GM23338 (cell line): ENCODE results near the gene GABARAP. TPM values are rescaled to one million over a fixed set of nuclear protein-coding genes. Genes with fewer than 3 reads are reported as not detected.

Experiments used
- ATAC-seq: fragments of 200-7000 bp; cut with Tn5 transposase; 3 replicates; pipeline ENCODE4 v1.9.1; 2020
- DNase-seq: peaks from one replicate; pipeline ENCODE4 v3.0.0-alpha.2; 2015; ENCODE audit warnings: low spot score
- H2AFZ ChIP-seq: fragments of 200-600 bp; sonication (generic); 2 replicates; pipeline ENCODE4 v1.8.0; 2016; ENCODE audit warnings: antibody characterized with exemption, mild to moderate bottlenecking, moderate library complexity
- H3F3A ChIP-seq: fragments of 200-600 bp; sonication (generic); replicated peaks from 2 replicates; pipeline ENCODE4 v1.8.0; 2017; ENCODE audit warnings: antibody characterized with exemption, mixed run types, low read depth
- H3K27ac ChIP-seq: fragments of 200-600 bp; sonication (generic); 2 replicates; pipeline ENCODE4 v1.6.1; 2016; ENCODE audit warnings: low read depth
- H3K27me3 ChIP-seq: fragments of 200-600 bp; sonication (generic); 2 replicates; pipeline ENCODE4 v1.8.0; 2016; ENCODE audit warnings: mild to moderate bottlenecking, mixed run types, moderate library complexity; ENCODE audit not compliant: insufficient read depth
- H3K36me3 ChIP-seq: fragments of 200-600 bp; sonication (generic); 2 replicates; pipeline ENCODE4 v1.8.0; 2016; ENCODE audit warnings: mild to moderate bottlenecking; ENCODE audit not compliant: insufficient read depth
- H3K4me1 ChIP-seq: fragments of 200-600 bp; sonication (generic); 2 replicates; pipeline ENCODE4 v1.8.0; 2016; ENCODE audit warnings: mild to moderate bottlenecking, moderate library complexity; ENCODE audit not compliant: insufficient read depth
- H3K4me2 ChIP-seq: fragments of 200-600 bp; sonication (generic); 2 replicates; pipeline ENCODE4 v1.7.1; 2017; ENCODE audit warnings: mixed run types
- H3K4me3 ChIP-seq: fragments of 200-600 bp; sonication (generic); 2 replicates; pipeline ENCODE4 v1.6.1; 2016; ENCODE audit warnings: mixed run types
- H3K79me2 ChIP-seq: fragments of 200-600 bp; sonication (generic); replicated peaks from 2 replicates; pipeline ENCODE4 v1.8.0; 2017; ENCODE audit warnings: mild to moderate bottlenecking; ENCODE audit not compliant: insufficient read depth
- H3K9me2 ChIP-seq: fragments of 200-600 bp; sonication (generic); 2 replicates; pipeline ENCODE4 v1.8.0; 2017; ENCODE audit not compliant: insufficient read depth
- H4K20me1 ChIP-seq: fragments of 200-600 bp; sonication (generic); replicated peaks from 2 replicates; pipeline ENCODE4 v1.8.0; 2017; ENCODE audit warnings: mild to moderate bottlenecking; ENCODE audit not compliant: insufficient read depth
- H3K27ac Mint-ChIP-seq: 2 replicates; pipeline ENCODE4 v1.8.0; 2020; ENCODE audit warnings: inconsistent platforms, mild to moderate bottlenecking, moderate library complexity, mixed read lengths
- H3K27me3 Mint-ChIP-seq: 3 replicates; pipeline ENCODE4 v1.8.0; 2022; ENCODE audit warnings: low read depth, mild to moderate bottlenecking, moderate library complexity, mixed read lengths, inconsistent platforms; ENCODE audit not compliant: insufficient read depth, poor library complexity
- H3K36me3 Mint-ChIP-seq: 3 replicates; pipeline ENCODE4 v1.8.0; 2021; ENCODE audit warnings: low read depth, mild to moderate bottlenecking, inconsistent platforms, moderate library complexity, mixed read lengths
- H3K4me1 Mint-ChIP-seq: 3 replicates; pipeline ENCODE4 v1.8.0; 2020; ENCODE audit warnings: mild to moderate bottlenecking, inconsistent platforms, mixed read lengths
- H3K4me3 Mint-ChIP-seq: 3 replicates; pipeline ENCODE4 v1.8.0; 2021; ENCODE audit warnings: moderate library complexity, mild to moderate bottlenecking, inconsistent platforms, mixed read lengths
- H3K9me3 Mint-ChIP-seq: 3 replicates; pipeline ENCODE4 v1.8.0; 2020; ENCODE audit warnings: moderate library complexity, mild to moderate bottlenecking, inconsistent platforms, mixed read lengths
- CREB1 ChIP-seq: fragments of 250-450 bp; sonication (Bioruptor Pico); IDR thresholded peaks from 2 replicates; pipeline ENCODE4 v1.5.0; 2020; ENCODE audit warnings: low read depth, mild to moderate bottlenecking, moderate library complexity
- CTCF ChIP-seq, 2 experiments: fragments of 200-600 bp in 1 of 2; sonication (generic) in 1 of 2; conservative IDR thresholded peaks; 2 replicates each; pipeline versions ENCODE4 v1.5.1 to v1.6.1; 2016 to 2017; ENCODE audit warnings: antibody characterized with exemption in 2 of 2, low read depth in 2 of 2, mild to moderate bottlenecking in 2 of 2, moderate library complexity in 1 of 2
- EZH2 ChIP-seq: fragments of 200-600 bp; sonication (generic); IDR thresholded peaks from one replicate; pipeline ENCODE4 v1.8.0; 2017; ENCODE audit warnings: antibody characterized with exemption, mild to moderate bottlenecking, low read depth; ENCODE audit not compliant: unreplicated experiment
- EZH2phosphoT487 ChIP-seq: fragments of 200-600 bp; sonication (generic); IDR thresholded peaks from one replicate; pipeline ENCODE4 v1.8.1; 2018; ENCODE audit warnings: antibody characterized with exemption; ENCODE audit not compliant: unreplicated experiment
- JUNB ChIP-seq: IDR thresholded peaks from one replicate; pipeline ENCODE4 v1.6.1; 2016; ENCODE audit warnings: antibody characterized with exemption; ENCODE audit not compliant: unreplicated experiment
- NANOG ChIP-seq: IDR thresholded peaks from 2 replicates; pipeline ENCODE4 v1.6.1; 2016; ENCODE audit warnings: antibody characterized with exemption, borderline replicate concordance
- POLR2AphosphoS5 ChIP-seq: IDR thresholded peaks from 2 replicates; pipeline ENCODE4 v1.6.1; 2016; ENCODE audit warnings: antibody characterized with exemption, low read depth
- REST ChIP-seq: IDR thresholded peaks from one replicate; pipeline ENCODE4 v1.6.1; 2018; ENCODE audit warnings: antibody characterized with exemption; ENCODE audit not compliant: unreplicated experiment
- STAT1 ChIP-seq: IDR thresholded peaks from one replicate; pipeline ENCODE4 v1.6.1; 2016; ENCODE audit warnings: antibody characterized with exemption; ENCODE audit not compliant: unreplicated experiment
- ZNF331 ChIP-seq: fragments of 250-450 bp; sonication (Bioruptor Pico); IDR thresholded peaks from 2 replicates; pipeline ENCODE4 v1.5.0; 2020; ENCODE audit warnings: low read depth, mild to moderate bottlenecking, moderate library complexity
- polyA plus RNA-seq: library from polyadenylated mRNA; unstranded; fragments of >200 nt; fragmentation: Nextera tagmentation; extraction: Ambion mirVana; gene quantifications from 2 replicates; pipeline ENCODE4 v1.2.1, GENCODE V29; 2016
- total RNA-seq: library from RNA; depleted of rRNA; stranded (reverse); fragments of >200 nt; shearing (Covaris generic); gene quantifications from 2 replicates; pipeline ENCODE4 v1.2.3, GENCODE V29; 2014

The GABARAP gene
- total and polyA plus RNA-seq, 2 experiments from 2014 or later: 128 to 520 TPM

GRCh38 chr17:7220593-7221277, 21.5 kb downstream of the GABARAP start:
- Histone ChIP-seq H3K4me3 (peak overlapping the region; percentile 83), H3K27ac (no peak overlapping the region), H3K4me1 (peaks cover 39% of the 10 kb centered on the region), H4K20me1 (peaks cover 27% of the 10 kb centered on the region), H2AFZ (no peak overlapping the region), H3K79me2 (peaks cover 12% of the 10 kb centered on the region), H3K9me2 (no peaks in the 10 kb centered on the region), H3K4me2 (peak overlapping the region; percentile 92), H3K36me3 (peaks cover 11% of the 10 kb centered on the region; the same call in 1 of the 2 replicates), H3K27me3 (no peaks in the 10 kb centered on the region), H3F3A (peaks cover 19% of the 10 kb centered on the region)
- Mint-ChIP-seq H3K4me3 (peak overlapping the region; percentile 91), H3K9me3 (no peaks in the 10 kb centered on the region; the same call in 1 of the 3 replicates), H3K27ac (peak overlapping the region; percentile 89), H3K36me3 (peaks cover 51% of the 10 kb centered on the region), H3K27me3 (peaks cover 48% of the 10 kb centered on the region), H3K4me1 (peaks cover 44% of the 10 kb centered on the region)
- ATAC-seq: peak; percentile 53
- TF ChIP-seq ZNF331 (CRISPR knock-in tag): no peak
- TF ChIP-seq CTCF (conservative IDR thresholded peaks at IDR 0.05; ENCODE audit: low read depth in 2 of 2): peak; percentile 54 to 73
- TF ChIP-seq JUNB: no peak
- no peak for TF ChIP-seq NANOG
- peak; percentile 14; the same call in 1 of the 2 replicates for TF ChIP-seq POLR2AphosphoS5
- DNase-seq: peak; percentile 75

DNA sequence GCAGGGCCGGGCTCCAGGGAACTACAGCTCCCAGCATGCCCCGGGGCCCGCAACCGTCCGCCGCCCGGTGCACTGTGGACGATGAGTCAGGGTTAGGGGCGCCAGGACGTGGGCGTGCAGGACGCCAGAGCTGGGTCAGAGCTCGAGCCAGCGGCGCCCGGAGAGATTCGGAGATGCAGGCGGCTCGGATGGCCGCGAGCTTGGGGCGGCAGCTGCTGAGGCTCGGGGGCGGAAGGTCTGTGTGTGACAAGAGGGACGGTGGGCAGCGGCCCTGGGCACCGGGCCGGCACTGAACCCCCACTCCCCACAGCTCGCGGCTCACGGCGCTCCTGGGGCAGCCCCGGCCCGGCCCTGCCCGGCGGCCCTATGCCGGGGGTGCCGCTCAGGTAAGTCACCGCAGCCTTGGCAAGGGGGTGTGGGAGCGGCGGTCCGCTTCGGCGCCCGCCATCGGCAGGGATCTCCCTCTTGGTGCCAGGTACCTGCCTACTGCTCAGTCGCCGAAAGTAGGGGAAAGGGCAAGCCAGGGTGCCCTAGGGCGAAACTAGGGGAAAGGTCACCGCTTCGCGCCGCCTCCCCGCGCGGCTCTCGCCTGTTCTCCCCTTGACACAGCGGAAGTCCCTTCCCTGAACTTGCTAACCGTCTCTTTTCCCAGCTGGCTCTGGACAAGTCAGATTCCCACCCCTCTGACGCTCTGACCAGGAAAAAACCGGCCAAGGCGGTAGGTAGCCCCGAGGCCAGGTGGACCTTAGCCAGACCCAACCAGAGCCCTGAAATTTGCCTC, 22.2 kb downstream of the GABARAP start, which contains the start of the genes ACADVL and DLG4:
ACADVL (plus strand) TSS at position 127 of the 781 bp plus-strand sequence; CDS start at position 174, 47 bp downstream.
DLG4 (minus strand) TSS at position 25 of the 781 bp plus-strand sequence.
- H3K27ac Mint-ChIP-seq: peak within 1 kb of the TSS; percentile 89
- ATAC-seq (peak; percentile 69), DNase-seq (peak; percentile 95)
- H3K79me2 ChIP-seq: peaks cover 12% of the 10 kb centered on the region
- no peaks in the 10 kb centered on the region; the same call in 1 of the 3 replicates for H3K9me3 Mint-ChIP-seq
- H3K4me1 Mint-ChIP-seq: peaks cover 49% of the 10 kb centered on the region
- H3K4me3 Mint-ChIP-seq: peak within 1 kb of the TSS; percentile 91
- peak within 1 kb of the TSS; percentile 90; the same call in 1 of the 2 replicates for H2AFZ ChIP-seq
- peaks cover 22% of the 10 kb centered on the region for H4K20me1 ChIP-seq
- no peaks in the 10 kb centered on the region for H3K27me3 ChIP-seq
- peaks cover 9% of the 10 kb centered on the region; the same call in 1 of the 2 replicates for H3K36me3 ChIP-seq
- no peaks in the 10 kb centered on the region for H3K9me2 ChIP-seq
- H3K4me3 ChIP-seq: peak within 1 kb of the TSS; percentile 83
- H3K4me1 ChIP-seq: peaks cover 44% of the 10 kb centered on the region
- peak within 1 kb of the TSS; percentile 92 for H3K4me2 ChIP-seq
- H3K27ac ChIP-seq: no peak within 1 kb of the TSS
- peaks cover 23% of the 10 kb centered on the region for H3F3A ChIP-seq
- H3K27me3 Mint-ChIP-seq: peaks cover 45% of the 10 kb centered on the region
- peaks cover 44% of the 10 kb centered on the region for H3K36me3 Mint-ChIP-seq
- TF ChIP-seq REST (no peak), STAT1 (no peak), CREB1 (CRISPR knock-in tag) (peak; percentile 48; the same call in 1 of the 2 replicates), EZH2 (no peak), POLR2AphosphoS5 (peak; percentile 86), JUNB (no peak), NANOG (no peak), EZH2phosphoT487 (no peak)
